Measurements from ENCODE around the gene ZNF516. TPM values are rescaled to one million over a fixed set of nuclear protein-coding genes. Genes with fewer than 3 reads are reported as not detected.

ZNF516 gene
- total and polyA plus RNA-seq, 7 experiments from 2014 or later, result 1.9 to 60.4 (median 21.7) TPM

DNA sequence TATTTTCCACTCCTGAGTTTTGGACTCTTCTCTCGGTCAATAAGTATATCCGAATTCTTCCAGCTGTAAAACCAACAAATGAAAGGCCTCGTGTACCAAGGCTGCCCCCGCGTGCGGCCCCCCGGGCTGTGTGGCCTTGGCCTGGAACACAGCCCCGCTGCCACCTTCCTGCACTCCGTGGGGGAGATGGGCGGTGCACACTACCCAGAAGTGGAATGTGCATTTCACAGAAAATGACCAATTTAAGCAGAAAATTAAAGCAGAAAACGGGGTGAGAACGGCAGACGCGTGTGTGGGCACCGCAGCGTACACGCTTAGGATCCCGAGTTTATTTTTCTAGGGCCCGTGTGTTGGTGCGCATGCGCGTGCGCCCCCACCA, 34.4 kb upstream of the ZNF516 start:
- no peak for ATAC-seq
- Histone ChIP-seq H3K27me3 (ENCODE audit: control insufficient read depth in 2 of 2, insufficient read depth in 2 of 2, low read length in 2 of 2) (no peaks in the 10 kb centered on the region), H3K4me3 (ENCODE audit: low read length) (no peak overlapping the region), H3K9me3 (ENCODE audit: control insufficient read depth in 2 of 3, low read length in 3 of 3) (no peaks in the 10 kb centered on the region), H3K4me1 (ENCODE audit: control insufficient read depth in 2 of 2, insufficient read depth in 2 of 2, low read length in 2 of 2) (no peaks in the 10 kb centered on the region), H3K27ac (ENCODE audit: low read depth, low read length) (no peak overlapping the region), H3K36me3 (ENCODE audit: control insufficient read depth in 2 of 3, insufficient read depth in 3 of 3, low read length in 3 of 3) (no peaks in the 10 kb centered on the region)
- no peak overlapping the region for H3K27ac Mint-ChIP-seq
- DNase-seq, result no peak
- ChIA-PET CTCF (no interaction called here), POLR2A (no interaction called here)
- intact Hi-C loops (cut with micrococcal nuclease), result no loop called here
- peaks cover 7 to 20% (median 12%) of the 10 kb centered on the region in 7 donors for H3K4me1 Mint-ChIP-seq
- H3K9me3 Mint-ChIP-seq, result peaks cover 0 to 1% (median 0%) of the 10 kb centered on the region in 11 donors
- no peaks in the 10 kb centered on the region for H3K36me3 Mint-ChIP-seq
- peak overlapping the region in 9 of 10 donors; percentile 57 to 86 (median 77) for H3K4me3 Mint-ChIP-seq
- peaks cover 25 to 38% (median 31%) of the 10 kb centered on the region in 5 donors for H3K27me3 Mint-ChIP-seq

DNA sequence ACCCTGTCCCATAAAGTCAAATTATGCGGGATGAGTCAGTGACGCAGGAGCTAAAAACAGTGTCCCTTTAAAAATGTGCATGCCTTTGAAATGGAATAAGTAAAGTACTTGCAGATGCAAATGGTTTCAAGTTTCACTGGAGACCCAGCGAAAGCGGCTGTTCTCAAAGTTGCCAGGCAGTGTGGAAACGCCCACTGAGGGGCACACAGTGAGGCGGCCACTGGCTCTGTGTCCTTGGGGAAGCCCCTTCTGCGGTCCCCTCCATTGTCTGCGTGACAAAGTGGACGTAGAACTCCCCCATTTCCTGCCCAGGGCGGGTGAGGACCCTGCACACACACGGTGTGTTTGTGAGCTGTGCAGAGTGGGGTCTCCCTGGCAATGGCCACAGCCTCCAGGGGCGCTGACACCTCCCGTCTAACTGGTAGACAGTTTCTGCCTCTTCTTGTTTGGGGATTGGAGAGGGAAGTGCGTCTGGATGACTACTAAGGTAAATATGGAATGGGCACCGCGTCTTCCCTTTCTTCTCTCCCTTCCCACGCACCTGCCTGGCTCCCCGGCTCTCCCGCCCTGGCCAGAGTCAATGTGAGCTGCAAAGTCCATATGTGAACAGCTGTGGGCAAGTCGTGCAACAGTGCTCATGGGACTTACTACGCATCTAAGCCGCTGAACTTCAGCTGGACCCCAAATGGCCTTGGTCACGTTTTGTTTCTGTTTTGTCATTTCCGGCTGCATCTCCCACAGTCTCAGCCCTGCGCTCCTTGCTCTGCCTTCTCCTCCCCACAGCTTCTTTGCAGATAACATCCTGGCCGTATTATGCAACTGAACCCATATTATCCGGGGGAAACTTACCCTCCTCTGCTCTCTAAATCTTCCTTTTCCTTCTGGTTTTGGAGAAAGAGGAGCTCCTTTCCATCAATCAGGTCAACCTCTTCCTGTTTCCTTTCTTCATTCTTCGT, 33.7 kb upstream of the ZNF516 start:
- intact Hi-C loops (cut with micrococcal nuclease), result no loop called here
- no peaks in the 10 kb centered on the region for H3K36me3 Mint-ChIP-seq
- ATAC-seq, result peak; percentile 69
- Histone ChIP-seq H3K27me3 (ENCODE audit: control insufficient read depth in 2 of 2, insufficient read depth in 2 of 2, low read length in 2 of 2) (no peaks in the 10 kb centered on the region), H3K36me3 (ENCODE audit: control insufficient read depth in 2 of 3, insufficient read depth in 3 of 3, low read length in 3 of 3) (no peaks in the 10 kb centered on the region), H3K9me3 (ENCODE audit: control insufficient read depth in 2 of 3, low read length in 3 of 3) (no peaks in the 10 kb centered on the region), H3K27ac (ENCODE audit: low read depth, low read length) (no peak overlapping the region), H3K4me1 (ENCODE audit: control insufficient read depth in 2 of 2, insufficient read depth in 2 of 2, low read length in 2 of 2) (no peaks in the 10 kb centered on the region), H3K4me3 (ENCODE audit: low read length) (no peak overlapping the region)
- DNase-seq, result peak in 1 of 9 donors; percentile 16
- peaks cover 0 to 1% (median 0%) of the 10 kb centered on the region in 11 donors for H3K9me3 Mint-ChIP-seq
- H3K27ac Mint-ChIP-seq, result peak overlapping the region in 2 of 9 donors; percentile 41 to 72
- H3K4me3 Mint-ChIP-seq, result peak overlapping the region; percentile 57 to 86 (median 77)
- POLR2A ChIA-PET, result no interaction called here
- H3K4me1 Mint-ChIP-seq, result peaks cover 7 to 20% (median 13%) of the 10 kb centered on the region in 7 donors
- peaks cover 28 to 38% (median 31%) of the 10 kb centered on the region in 5 donors for H3K27me3 Mint-ChIP-seq
- CTCF ChIA-PET, result no interaction called here

DNA sequence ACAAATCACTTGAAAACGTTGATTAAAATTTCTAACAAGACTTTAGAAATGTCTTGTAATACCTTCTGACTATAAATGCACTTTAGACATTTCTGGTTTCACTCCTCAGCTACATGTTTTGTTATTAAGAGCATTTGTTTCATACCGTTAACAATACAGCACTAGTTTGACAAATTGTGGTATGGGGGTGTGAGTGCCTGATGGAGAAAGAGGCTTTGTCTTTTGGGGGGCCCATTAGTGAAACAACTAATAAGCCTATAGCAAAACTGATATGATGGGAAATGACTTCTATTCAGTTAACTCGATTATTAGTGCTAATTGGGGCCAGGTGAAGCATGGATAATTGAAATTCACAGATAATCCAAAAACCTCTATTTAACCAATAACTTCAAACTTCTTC, 30.9 kb upstream of the ZNF516 start:
- peaks cover 7 to 20% (median 13%) of the 10 kb centered on the region in 7 donors for H3K4me1 Mint-ChIP-seq
- no peaks in the 10 kb centered on the region for H3K9me3 ChIP-seq (ENCODE audit: control insufficient read depth in 2 of 3, low read length in 3 of 3)
- DNase-seq (no peak), ATAC-seq (no peak)
- no peaks in the 10 kb centered on the region for H3K36me3 Mint-ChIP-seq
- intact Hi-C loops (cut with micrococcal nuclease), result no loop called here
- POLR2A ChIA-PET, result no interaction called here
- no peak overlapping the region for H3K27ac ChIP-seq (ENCODE audit: low read depth, low read length)
- peaks cover 0 to 1% (median 0%) of the 10 kb centered on the region in 11 donors for H3K9me3 Mint-ChIP-seq
- CTCF ChIA-PET, result no interaction called here
- no peak overlapping the region for H3K4me3 Mint-ChIP-seq
- H3K4me1 ChIP-seq (ENCODE audit: control insufficient read depth in 2 of 2, insufficient read depth in 2 of 2, low read length in 2 of 2), result no peaks in the 10 kb centered on the region
- no peaks in the 10 kb centered on the region for H3K27me3 ChIP-seq (ENCODE audit: control insufficient read depth in 2 of 2, insufficient read depth in 2 of 2, low read length in 2 of 2)
- no peak overlapping the region for H3K4me3 ChIP-seq (ENCODE audit: low read length)
- H3K36me3 ChIP-seq (ENCODE audit: control insufficient read depth in 2 of 3, insufficient read depth in 3 of 3, low read length in 3 of 3), result no peaks in the 10 kb centered on the region
- no peak overlapping the region for H3K27ac Mint-ChIP-seq
- peaks cover 30 to 47% (median 31%) of the 10 kb centered on the region in 5 donors for H3K27me3 Mint-ChIP-seq

DNA sequence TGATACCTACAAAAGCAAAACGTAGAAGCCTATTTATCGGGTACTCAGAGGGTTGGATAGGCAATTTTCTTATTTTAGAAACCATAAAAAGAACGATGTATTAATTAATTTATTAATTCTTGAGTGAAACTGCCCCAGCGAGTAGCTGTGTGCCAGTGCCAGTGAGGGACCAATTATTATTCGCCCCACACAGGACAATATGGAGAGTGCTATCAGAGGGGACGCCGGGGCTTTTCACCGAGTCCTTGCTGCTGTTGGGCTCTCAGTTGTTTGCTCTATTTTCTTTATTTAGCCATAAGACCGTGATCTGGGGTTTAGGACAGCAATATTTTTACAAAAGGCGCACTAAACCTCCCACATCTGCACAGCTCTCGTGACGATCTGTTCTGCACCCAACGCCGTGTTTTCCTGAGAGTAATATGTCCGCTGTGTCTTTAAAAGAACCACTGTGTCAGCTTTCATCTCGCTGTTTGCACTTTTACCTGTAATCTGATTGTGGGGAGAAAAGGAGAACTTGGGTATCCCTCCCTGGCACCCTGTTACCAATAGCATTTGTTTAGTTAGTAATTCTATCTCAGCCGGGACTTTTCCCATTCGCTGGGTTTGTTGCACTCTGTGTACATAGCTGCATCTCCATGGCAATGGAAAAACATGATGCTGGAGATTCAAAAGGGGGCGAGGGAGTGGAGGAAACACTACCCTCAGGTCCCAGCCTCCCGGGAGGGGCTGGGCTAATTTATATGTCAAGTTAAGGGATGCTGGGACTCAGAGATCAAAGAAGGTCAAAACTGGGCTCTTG, 30.1 kb upstream of the ZNF516 start:
- Histone ChIP-seq H3K27me3 (ENCODE audit: control insufficient read depth in 2 of 2, insufficient read depth in 2 of 2, low read length in 2 of 2) (no peaks in the 10 kb centered on the region), H3K4me3 (ENCODE audit: low read length) (no peak overlapping the region), H3K36me3 (ENCODE audit: control insufficient read depth in 2 of 3, insufficient read depth in 3 of 3, low read length in 3 of 3) (no peaks in the 10 kb centered on the region), H3K27ac (ENCODE audit: low read depth, low read length) (no peak overlapping the region), H3K4me1 (ENCODE audit: control insufficient read depth in 2 of 2, insufficient read depth in 2 of 2, low read length in 2 of 2) (no peaks in the 10 kb centered on the region), H3K9me3 (ENCODE audit: control insufficient read depth in 2 of 3, low read length in 3 of 3) (no peaks in the 10 kb centered on the region)
- Mint-ChIP-seq H3K36me3 (no peaks in the 10 kb centered on the region), H3K9me3 (no peaks in the 10 kb centered on the region), H3K4me3 (peak overlapping the region in 9 of 10 donors; percentile 3 to 58 (median 18)), H3K27me3 (peaks cover 30 to 51% (median 31%) of the 10 kb centered on the region in 5 donors), H3K4me1 (peaks cover 7 to 19% (median 13%) of the 10 kb centered on the region in 7 donors), H3K27ac (no peak overlapping the region)
- intact Hi-C loops (cut with micrococcal nuclease), result no loop called here
- POLR2A ChIA-PET, result no interaction called here
- peak in 3 of 9 donors; percentile 5 to 21 (median 12) for DNase-seq
- CTCF ChIA-PET, result no interaction called here
- peak; percentile 71 for ATAC-seq

DNA sequence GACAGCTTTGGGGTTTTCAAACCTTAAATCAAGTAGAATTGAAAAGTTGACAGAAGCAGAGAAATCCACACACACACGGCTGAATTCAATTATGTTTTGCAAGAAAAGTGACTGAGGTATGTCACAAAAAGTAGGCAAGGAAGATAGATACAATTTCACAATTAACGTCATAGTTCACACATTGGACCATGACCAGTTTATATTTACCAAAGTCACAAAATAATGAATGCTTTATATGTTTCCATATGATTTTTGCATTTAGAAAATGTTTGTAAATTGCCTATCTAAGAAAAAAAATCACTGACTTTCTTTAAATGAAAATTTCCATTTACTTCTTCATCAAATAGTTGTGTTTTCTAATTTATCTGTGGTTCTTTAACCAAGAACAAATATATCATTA, 29.4 kb upstream of the ZNF516 start:
- POLR2A ChIA-PET, result no interaction called here

DNA sequence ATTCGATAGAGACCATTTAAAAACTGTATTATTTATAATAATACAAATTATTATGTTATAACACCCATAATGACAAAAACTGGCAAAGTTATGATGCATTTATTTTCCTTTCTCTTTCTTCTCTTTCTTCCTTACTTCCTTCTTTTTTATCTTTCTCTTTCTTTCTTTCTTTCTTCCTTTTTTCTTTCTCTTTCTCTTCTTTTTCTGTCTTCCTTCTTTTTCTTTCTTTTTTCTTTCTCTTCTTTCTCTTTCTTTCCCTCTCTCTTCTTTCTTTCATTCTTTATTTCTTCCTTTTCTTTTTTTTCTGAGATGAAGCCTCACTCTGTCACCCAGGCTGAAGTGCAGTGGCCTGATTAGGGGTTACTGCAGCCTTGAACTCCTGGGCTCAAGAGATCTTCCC, 27.5 kb upstream of the ZNF516 start:
- ATAC-seq (no peak), DNase-seq (no peak)
- ChIA-PET CTCF (no interaction called here), POLR2A (interaction anchor here (0.7 kb wide), 1 partner anchor 20 kb away, joined by 3 read pairs; no protein-coding TSS in a partner anchor)
- Mint-ChIP-seq H3K4me3 (no peak overlapping the region), H3K4me1 (peaks cover 8 to 24% (median 18%) of the 10 kb centered on the region in 7 donors), H3K9me3 (no peaks in the 10 kb centered on the region), H3K27me3 (peaks cover 26 to 60% (median 39%) of the 10 kb centered on the region in 5 donors), H3K27ac (no peak overlapping the region), H3K36me3 (no peaks in the 10 kb centered on the region)
- Histone ChIP-seq H3K27me3 (ENCODE audit: control insufficient read depth in 2 of 2, insufficient read depth in 2 of 2, low read length in 2 of 2) (no peaks in the 10 kb centered on the region), H3K4me1 (ENCODE audit: control insufficient read depth in 2 of 2, insufficient read depth in 2 of 2, low read length in 2 of 2) (peaks cover 0 to 11% of the 10 kb centered on the region in 2 donors), H3K27ac (ENCODE audit: low read depth, low read length) (no peak overlapping the region), H3K36me3 (ENCODE audit: control insufficient read depth in 2 of 3, insufficient read depth in 3 of 3, low read length in 3 of 3) (no peaks in the 10 kb centered on the region), H3K9me3 (ENCODE audit: control insufficient read depth in 2 of 3, low read length in 3 of 3) (no peaks in the 10 kb centered on the region), H3K4me3 (ENCODE audit: low read length) (no peak overlapping the region)
- intact Hi-C loops (cut with micrococcal nuclease), result no loop called here

More for the DNA sequence above, 29.4 kb upstream of the ZNF516 start:
- Histone ChIP-seq H3K9me3 (ENCODE audit: control insufficient read depth in 2 of 3, low read length in 3 of 3) (no peaks in the 10 kb centered on the region), H3K4me1 (ENCODE audit: control insufficient read depth in 2 of 2, insufficient read depth in 2 of 2, low read length in 2 of 2) (no peaks in the 10 kb centered on the region), H3K27ac (ENCODE audit: low read depth, low read length) (no peak overlapping the region), H3K27me3 (ENCODE audit: control insufficient read depth in 2 of 2, insufficient read depth in 2 of 2, low read length in 2 of 2) (no peaks in the 10 kb centered on the region), H3K4me3 (ENCODE audit: low read length) (no peak overlapping the region), H3K36me3 (ENCODE audit: control insufficient read depth in 2 of 3, insufficient read depth in 3 of 3, low read length in 3 of 3) (no peaks in the 10 kb centered on the region)
- ATAC-seq (no peak), DNase-seq (no peak)
- Mint-ChIP-seq H3K27me3 (peaks cover 30 to 53% (median 31%) of the 10 kb centered on the region in 5 donors), H3K27ac (no peak overlapping the region), H3K4me1 (peaks cover 7 to 13% (median 13%) of the 10 kb centered on the region in 7 donors), H3K36me3 (no peaks in the 10 kb centered on the region), H3K4me3 (no peak overlapping the region), H3K9me3 (no peaks in the 10 kb centered on the region)
- CTCF ChIA-PET, result no interaction called here
- intact Hi-C loops (cut with micrococcal nuclease), result no loop called here

Measured in naive thymus-derived CD4-positive, alpha-beta T cell (primary cell).